GM21360 (cell line): ENCODE results near the gene SPP2.

Source experiments
- ATAC-seq: cut with Tn5 transposase; IDR thresholded peaks from one replicate; pipeline ENCODE4 v1.9.1; 2021; ENCODE audit warnings: mild to moderate bottlenecking, moderate library complexity; ENCODE audit not compliant: unreplicated experiment

The SPP2 gene

DNA sequence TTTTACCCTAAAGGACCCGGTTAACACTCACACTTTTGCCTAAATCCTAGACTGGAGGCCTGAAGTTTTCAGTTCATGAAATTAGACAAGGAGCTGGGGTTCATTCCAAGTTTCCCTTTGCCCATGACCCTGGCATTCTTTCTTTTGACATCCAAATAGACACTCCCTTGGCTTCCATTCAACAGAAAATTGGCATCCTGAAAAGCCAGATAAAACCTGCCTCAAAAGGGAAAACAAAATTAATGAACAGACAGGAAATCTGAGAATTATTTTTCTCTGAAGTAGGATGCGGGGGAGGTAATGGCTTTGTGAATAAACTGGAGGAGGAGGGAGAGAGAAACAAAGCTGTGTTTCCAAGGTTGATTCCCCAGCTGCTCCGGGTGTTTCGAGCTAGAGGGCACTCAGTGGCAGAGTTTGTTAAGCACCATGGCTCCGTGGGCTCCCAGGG lies 41.0 kb downstream of the SPP2 start:
- no peak for ATAC-seq

- ATAC-seq, result no peak
Observed at GRCh38 chr2:234091883-234092282, 41.4 kb downstream of the SPP2 start.

DNA sequence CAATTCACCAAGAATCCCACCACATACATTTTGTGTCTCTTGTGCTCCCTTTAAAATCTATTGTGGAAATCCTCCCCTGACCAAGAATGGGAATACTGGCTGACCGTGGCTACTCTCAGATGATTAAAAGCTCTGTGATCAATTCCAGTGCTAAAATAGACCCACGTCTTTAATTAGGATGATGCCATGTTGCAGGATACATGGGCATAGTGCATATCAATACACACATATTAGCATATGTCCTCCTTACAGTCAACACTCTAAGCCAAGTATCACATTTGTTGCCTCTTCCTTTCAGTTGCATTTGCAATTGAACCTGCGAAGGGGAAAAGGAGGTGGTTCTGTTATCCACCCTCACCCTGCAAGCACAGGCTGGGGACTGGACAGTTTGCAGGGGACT lies 41.8 kb downstream of the SPP2 start:
- no peak for ATAC-seq

DNA sequence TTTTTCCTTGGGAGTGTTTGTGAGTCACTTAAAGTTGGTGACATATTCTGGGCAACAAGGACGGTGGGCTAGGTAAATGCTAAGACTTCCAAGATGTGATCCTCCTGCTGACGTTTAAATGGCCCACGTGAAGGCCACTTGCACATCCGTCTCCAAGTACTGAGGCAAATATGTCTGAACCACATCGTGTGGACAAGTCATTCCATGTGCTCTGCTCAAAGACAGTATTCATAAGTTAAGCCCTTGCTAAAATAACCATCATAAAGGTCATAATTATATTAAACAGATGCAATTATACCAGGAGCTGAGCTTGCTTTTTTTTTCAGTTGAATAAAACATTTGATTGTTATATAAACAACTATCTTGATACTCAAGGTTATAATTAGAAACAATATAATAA lies 44.8 kb downstream of the SPP2 start:
- no peak for ATAC-seq

- ATAC-seq, result no peak
Observed at GRCh38 chr2:234096164-234096563, 45.7 kb downstream of the SPP2 start.

- ATAC-seq, result no peak
Observed at GRCh38 chr2:234098681-234099080, 48.2 kb downstream of the SPP2 start.

DNA sequence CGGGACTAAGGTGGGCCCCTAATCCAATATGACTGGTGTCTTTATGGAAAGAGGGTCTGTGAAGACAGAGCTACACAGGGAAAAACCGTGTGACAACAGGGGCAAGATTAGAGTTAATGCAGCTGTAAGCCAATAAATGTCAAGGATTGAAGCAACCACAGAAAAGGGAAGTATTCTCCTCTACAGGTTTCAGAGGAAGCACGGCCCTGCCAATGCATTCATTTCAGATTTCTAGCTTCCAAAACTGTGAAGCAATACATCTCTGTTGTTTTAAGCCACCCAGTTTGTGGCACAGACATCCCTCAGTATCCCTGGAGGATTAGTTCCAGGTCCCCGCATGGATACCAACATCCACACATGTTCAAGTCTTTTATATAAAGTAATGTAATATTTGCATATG lies 48.8 kb downstream of the SPP2 start:
- ATAC-seq, result no peak

DNA sequence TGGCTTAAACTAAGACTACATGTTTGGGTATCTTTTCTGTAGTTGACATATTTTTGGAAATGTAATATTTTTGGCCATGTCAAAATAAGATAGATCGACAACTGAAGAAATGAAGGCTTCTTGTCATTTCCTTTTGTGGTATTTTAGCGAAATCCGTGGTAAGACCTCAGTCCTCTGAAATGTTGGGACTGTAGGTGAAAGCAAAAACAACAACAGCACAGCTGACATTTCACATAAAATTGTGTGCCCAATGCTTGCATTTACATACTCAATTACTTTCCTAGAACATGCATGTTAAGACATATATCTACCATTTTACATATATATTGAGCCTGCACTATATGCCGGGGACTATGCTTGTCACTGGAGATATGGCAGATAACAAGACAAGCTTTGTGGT lies 50.2 kb downstream of the SPP2 start:
- ATAC-seq, result no peak

DNA sequence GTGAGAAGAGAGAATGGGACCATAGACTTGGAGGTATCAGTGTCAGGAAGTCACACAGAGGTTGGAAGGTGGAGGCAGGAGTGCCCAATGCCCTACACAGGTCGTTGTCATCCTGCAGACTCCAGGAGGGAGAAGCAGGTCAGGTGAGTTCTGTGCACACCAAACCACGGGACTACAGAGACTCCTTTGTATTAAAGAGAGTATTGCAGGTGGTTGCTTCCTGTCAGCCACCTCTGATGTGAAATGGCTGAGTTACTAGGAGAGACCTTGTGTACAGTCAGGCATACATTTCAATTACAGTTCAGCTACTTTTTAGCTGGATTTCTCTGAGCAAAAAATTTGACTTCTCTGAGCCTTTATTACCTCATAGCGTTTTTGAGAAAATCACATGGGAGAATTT lies 51.6 kb downstream of the SPP2 start:
- no peak for ATAC-seq

GRCh38 chr2:234107861-234108260 lies 57.4 kb downstream of the SPP2 start:
- ATAC-seq, result no peak

DNA sequence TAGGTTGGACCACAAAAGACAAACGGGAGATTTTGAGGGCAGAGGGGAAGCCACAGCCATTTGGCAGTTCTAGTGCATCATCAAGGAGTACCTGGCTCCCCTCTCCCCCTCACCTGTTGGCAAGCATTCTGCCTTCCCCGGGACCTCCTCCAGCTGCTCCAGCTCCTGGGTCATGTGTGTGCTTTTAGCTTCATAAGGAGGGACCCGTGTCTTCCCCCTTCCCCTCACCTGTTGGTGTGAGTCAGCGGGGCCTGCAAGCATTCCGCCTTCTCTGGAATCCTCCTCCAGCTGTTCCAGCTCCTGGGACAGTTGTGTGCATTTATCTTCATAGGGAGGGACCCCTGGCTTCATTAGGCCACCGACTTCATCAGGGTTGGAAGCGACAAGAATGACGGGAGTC lies 58.8 kb downstream of the SPP2 start:
- no peak for ATAC-seq

DNA sequence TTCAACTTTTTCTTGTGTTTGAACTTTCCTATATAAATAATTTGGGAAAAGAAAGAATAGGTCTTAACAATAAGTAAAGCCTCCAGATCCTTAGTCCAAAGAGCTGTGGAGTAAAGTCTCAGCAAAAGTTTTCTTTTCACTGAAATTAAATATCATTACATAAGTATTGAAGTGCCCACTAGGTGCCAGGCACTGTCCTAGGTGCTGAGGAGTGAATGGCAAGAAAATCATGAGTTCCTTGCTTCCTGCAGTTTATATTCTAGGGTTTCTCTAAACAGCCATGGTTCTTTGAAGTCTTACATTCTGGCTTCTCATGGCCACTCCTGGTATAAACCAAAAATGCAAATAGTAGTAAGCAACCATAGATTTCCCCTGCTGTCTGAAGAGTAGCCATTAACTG lies 59.7 kb downstream of the SPP2 start:
- ATAC-seq, result no peak

DNA sequence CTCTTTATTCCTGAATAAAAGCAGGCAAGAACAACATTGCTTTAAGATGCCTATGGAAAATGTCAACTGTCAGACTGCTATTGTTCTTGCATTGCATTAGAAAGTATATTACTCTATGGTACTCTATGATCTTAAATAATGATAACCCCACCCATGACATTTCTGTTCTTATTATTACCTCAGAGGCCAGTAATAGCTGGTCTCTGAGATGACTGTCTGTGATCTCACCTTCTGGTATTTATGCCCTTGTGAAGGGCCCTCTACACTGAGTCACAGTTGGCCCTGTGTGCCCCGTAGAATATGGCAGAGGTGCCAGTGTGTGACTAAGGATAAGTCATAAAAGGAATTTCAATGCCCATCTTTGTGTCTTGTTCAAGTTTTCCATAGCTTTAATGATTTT lies 61.0 kb downstream of the SPP2 start:
- ATAC-seq, result no peak

DNA sequence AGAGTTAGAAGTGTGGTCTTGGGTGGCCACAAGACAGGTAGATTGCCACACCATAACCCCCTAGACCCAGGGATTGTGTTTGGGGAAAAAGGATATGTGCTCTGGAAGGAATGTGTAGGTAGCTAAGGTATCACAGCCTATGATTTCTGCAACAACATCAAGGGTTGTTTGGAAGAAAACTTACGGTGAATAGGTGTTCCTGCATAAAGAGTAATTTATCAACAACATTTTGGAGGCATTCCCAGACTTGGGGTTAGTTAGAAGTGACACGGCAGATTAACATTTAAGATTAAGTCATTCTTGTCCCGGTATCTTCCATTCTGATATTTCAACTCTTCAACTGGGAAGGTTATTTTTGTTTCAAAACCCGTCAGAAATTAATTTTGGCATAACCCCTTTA lies 65.5 kb downstream of the SPP2 start:
- ATAC-seq, result no peak

- no peak for ATAC-seq
Observed at GRCh38 chr2:234121999-234122398, 71.5 kb downstream of the SPP2 start.

DNA sequence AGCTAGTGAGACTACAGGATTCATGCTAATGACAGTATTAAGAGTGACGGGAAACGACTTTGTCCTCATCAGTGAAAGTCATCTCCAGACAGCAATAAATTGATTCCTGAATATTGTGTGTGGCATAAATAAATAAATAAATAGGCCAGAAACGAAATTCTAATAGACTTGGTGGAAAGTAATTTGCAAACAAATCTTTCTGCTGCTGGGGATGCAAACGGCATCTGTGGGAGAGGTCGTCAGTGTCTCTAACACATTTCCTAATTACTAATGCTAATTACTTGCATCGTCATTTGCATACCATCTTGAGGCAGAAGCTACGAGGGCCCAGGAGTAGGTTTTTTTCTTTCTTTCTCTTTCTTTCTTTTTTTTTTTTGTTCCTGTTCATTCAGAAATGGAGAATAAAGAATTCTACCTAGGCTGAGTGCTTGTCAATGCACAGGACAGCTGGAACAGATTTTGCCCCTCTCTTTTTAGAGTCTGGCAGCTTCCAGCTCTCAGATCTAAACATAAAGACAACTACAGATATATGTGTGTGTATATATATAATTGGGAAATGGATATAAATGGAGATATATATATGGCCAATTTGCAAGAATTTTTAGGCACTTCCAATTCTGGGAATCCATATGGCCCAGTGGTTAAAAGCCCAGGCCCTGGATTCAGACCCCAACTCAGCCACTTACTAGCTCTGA lies 75.1 kb downstream of the SPP2 start:
- ATAC-seq, result no peak

GRCh38 chr2:234126146-234126470 lies 75.6 kb downstream of the SPP2 start:
- no peak for ATAC-seq
